ENCODE measurements around the gene EYS.

DNA sequence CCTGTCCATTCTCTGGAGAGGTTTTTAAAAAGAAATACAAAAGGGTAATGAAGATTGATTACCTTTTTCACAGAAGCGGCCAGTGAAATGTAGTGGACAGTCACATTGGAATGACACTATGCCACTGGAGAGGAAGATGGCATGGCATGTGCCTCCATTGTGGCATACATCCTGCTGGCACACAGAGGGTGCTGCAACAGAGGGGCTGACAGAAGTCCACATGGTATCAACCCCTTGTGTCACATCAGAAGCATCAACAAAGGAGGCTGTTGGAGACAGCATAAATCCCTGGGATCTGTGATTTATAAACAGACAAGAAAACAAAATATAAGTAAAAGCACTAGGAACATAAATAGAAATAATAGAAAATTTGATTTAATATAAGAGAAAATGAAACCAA, 1476.5 kb downstream of the EYS start:
- TF ChIP-seq CTCF (conservative IDR thresholded peaks at IDR 0.05) (no peak), ZFX (IDR thresholded peaks at IDR 0.05) (no peak)

Measured in C4-2B (cell line).